Measurements from ENCODE around the gene MSH3.

Gene MSH3

DNA sequence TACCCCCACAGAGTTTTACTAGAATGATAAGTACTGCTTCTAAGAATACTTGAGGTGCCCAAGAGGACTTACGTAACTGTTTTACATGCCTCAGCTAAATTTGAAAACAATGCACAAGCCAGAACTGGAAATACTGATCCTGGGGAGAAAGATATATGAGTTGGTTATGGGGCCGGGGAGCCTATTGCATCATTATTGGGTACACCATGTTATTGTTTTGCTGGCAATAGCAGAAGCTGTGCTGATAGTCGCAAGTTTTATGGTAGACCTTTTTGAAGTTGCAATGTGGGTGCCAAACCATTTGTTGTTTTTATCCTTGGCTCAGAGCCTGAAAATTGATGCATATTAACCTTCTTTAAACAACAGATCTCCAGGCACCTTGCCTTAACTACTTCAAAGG, 108.8 kb downstream of the MSH3 start:
- DNase-seq (ENCODE audit: low spot score): no peak
- in situ Hi-C loops (cut with MboI; ENCODE audit: low pct_unique_long_range_greater_than_20kb, low sequenced_read_pairs, unreplicated experiment): no loop called here
- TF ChIP-seq, protein P1, sequence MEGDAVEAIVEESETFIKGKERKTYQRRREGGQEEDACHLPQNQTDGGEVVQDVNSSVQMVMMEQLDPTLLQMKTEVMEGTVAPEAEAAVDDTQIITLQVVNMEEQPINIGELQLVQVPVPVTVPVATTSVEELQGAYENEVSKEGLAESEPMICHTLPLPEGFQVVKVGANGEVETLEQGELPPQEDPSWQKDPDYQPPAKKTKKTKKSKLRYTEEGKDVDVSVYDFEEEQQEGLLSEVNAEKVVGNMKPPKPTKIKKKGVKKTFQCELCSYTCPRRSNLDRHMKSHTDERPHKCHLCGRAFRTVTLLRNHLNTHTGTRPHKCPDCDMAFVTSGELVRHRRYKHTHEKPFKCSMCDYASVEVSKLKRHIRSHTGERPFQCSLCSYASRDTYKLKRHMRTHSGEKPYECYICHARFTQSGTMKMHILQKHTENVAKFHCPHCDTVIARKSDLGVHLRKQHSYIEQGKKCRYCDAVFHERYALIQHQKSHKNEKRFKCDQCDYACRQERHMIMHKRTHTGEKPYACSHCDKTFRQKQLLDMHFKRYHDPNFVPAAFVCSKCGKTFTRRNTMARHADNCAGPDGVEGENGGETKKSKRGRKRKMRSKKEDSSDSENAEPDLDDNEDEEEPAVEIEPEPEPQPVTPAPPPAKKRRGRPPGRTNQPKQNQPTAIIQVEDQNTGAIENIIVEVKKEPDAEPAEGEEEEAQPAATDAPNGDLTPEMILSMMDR (IDR thresholded peaks at IDR 0.05; ENCODE audit: extremely low read depth, insufficient read depth, missing control alignments): no peak

DNA sequence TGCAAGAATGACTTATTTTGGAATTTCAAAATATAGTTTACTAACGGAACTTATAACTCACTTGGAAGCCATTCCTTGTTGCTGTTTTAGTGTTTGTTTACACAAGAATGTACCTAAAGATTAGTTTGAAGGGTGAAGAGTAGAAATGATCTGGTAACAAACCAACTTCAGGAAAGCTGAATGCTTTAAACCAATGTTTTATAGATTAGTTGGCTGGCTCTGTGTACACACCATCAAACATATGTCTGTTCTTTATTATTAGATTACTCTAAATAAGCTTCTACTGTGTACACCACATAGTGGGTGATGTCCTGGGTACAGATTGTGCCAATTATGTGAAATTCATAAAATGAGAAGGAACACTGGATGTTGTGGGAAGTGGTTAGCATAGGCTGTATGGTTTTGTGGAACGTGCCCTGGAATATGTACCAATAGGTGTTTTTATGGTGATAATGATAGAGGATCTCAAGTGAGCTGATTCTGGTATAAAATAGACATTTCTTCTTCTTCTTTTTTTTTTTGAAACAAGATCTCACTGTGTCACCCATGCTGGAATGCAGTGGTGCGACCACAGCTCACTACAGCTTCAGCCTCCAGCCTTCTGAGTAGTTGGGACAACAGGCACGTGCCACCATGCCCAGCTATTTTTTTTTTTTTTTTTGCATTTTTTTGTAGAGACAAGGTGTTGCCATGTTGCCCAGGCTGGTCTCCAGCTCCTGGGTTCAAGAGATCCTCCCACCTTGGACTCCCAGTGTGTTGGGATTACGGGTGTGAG, 109.6 kb downstream of the MSH3 start:
- in situ Hi-C loops (cut with MboI; ENCODE audit: low pct_unique_long_range_greater_than_20kb, low sequenced_read_pairs, unreplicated experiment): no loop called here
- DNase-seq (ENCODE audit: low spot score): no peak
- TF ChIP-seq, protein P1 (IDR thresholded peaks at IDR 0.05; ENCODE audit: extremely low read depth, insufficient read depth, missing control alignments): no peak

DNA sequence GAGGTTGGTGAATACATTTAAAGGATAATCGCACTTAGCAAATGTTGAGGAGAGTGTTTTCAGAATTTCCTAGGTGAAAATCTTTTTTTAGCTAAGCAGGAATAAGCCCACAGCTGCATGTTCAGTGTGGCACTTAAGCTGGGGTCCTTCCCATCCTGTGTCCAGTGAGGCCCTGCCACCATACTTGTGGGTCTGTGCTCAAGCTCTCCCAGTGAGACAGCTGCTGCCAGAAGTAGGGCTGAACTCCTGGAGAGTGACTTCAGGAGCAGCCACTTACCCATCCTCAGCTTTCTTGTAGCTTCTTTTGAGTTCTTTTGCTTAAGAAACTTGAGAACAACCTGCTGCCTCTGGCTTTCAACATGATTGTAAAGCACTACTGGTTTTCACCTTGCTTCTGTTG, 110.3 kb downstream of the MSH3 start:
- in situ Hi-C loops (cut with MboI; ENCODE audit: low pct_unique_long_range_greater_than_20kb, low sequenced_read_pairs, unreplicated experiment): no loop called here
- DNase-seq (ENCODE audit: low spot score): no peak
- TF ChIP-seq, protein P1 (IDR thresholded peaks at IDR 0.05; ENCODE audit: extremely low read depth, insufficient read depth, missing control alignments): no peak

DNA sequence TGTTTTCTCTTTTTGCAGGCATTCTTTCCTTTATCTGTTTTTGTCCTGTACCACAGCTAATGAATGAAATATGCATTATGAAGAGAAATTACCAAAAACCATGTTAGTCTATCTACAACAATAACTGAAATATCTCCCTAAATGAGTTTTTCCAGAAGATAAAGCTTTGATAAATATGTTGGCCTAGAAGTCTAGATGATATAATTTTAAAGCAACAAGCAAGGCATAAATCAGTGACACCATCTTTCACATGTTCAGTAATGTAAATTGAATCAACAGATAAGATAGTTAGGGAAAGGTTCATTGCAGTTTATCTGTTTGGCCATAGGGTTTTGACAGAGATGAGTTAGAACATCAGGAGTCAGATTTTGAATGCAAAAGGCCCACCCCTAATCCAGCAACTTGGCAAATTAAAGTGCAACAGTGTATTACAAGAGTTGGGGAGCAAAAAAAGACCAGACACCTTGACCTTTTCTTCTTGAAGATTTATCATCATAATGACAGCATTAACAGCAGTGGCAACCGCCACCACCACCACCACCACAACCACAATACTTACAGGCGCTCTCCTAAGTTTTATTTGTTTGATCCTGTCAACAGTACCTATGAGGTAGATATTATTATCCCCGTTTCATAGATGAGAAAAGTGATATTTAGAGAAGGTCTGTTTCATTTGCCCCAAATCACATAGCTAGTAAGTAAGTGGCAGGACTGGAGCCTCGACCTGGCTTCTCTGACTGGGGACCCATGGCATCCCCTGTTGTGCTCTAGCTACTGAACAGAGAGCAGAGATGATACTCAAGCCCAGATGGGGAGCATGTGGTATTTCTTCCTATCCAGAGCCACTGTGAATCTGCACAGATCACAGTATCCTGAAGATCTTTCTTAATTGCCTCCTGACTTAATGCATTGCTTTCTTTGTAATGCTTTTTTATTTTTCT, 123.2 kb downstream of the MSH3 start:
- in situ Hi-C loops (cut with MboI; ENCODE audit: low pct_unique_long_range_greater_than_20kb, low sequenced_read_pairs, unreplicated experiment): no loop called here
- no peak for DNase-seq (ENCODE audit: low spot score)

DNA sequence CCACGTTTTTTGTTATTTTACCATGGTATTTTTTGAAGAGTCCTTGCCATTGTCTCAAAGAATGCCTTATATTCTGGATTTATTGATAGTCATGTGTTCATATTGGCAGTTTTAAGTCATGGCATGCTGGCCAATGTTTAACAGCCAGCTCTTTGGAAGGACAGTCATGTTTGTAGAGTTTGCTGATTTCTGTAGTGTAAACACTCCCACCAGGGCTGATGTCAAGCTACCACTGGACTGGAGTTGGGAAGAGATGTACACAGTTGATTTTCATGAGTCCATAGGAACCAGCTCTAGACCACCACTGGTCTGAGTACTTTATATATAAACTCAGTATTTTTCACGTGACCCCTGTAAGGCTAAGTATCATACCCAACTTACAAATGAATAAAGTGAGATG, 125.6 kb downstream of the MSH3 start:
- in situ Hi-C loops (cut with MboI; ENCODE audit: low pct_unique_long_range_greater_than_20kb, low sequenced_read_pairs, unreplicated experiment): no loop called here
- TF ChIP-seq, protein P1 (IDR thresholded peaks at IDR 0.05; ENCODE audit: extremely low read depth, insufficient read depth, missing control alignments): no peak
- DNase-seq (ENCODE audit: low spot score): no peak

More for the DNA sequence above, 123.2 kb downstream of the MSH3 start:
- TF ChIP-seq, protein P1 (IDR thresholded peaks at IDR 0.05; ENCODE audit: extremely low read depth, insufficient read depth, missing control alignments): no peak

DNA sequence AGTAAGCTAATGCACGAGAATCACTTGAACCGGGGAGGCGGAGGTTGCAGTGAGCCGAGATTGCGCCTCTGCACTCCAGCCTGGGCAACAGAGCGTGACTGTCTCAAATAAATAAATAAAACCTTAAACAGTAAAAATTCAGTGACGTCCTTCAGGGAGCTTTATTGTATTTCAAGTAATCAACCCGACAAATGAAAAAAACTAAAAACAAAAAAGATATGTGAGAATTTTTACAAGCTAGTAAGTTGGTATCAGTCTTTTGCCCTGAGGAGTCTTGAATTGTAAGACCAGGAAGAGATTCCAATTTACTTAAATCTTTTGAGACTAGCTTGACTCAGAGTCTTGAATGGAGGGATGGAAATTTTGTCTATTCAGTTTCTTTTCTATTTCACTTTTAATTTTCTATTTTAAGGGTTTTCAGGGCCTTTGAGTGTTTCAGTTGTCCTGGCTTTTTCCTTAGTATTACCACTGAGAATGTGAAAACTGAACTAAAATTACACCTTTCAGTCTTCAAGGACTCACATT, 126.4 kb downstream of the MSH3 start:
- DNase-seq (ENCODE audit: low spot score): no peak
- TF ChIP-seq, protein P1 (IDR thresholded peaks at IDR 0.05; ENCODE audit: extremely low read depth, insufficient read depth, missing control alignments): no peak
- in situ Hi-C loops (cut with MboI; ENCODE audit: low pct_unique_long_range_greater_than_20kb, low sequenced_read_pairs, unreplicated experiment): no loop called here
